ENCODE measurements around the gene RPL39L.

RPL39L gene

DNA sequence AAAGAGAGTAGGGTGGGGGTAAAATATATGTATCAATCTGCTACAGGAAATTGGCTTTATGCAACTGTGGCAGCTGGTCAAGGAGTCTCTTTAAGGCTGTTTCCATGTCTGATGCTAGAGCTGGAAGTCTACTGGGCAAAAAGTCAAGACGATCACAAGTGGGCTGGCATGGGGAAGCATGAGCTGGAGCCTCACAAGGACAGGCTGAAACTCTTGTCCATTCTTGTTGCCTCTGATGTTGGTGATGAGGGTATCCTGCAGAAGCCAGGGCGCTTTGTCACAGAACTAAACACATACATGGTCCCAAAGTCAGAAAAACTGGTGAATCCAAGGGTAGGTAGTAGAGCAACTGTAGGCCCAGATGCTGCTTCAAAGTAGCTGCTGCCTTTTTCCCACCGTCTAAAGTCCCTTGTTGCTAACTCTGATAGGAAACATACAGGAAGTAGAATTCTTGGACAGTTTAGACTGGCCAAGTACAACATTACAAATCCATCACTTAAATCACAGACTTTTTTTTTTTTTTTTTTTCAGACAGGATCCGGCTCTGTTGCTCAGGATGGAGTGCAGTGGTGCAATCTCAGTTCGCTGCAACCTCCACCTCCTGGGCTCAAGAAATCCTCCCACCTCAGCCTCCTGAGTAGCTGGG, 54.2 kb downstream of the RPL39L start:
- Histone ChIP-seq H3K9me3 (ENCODE audit: insufficient read depth, low read length, severe bottlenecking) (no peaks in the 10 kb centered on the region), H3K36me3 (ENCODE audit: insufficient read depth, low read length) (no peaks in the 10 kb centered on the region), H3K9ac (ENCODE audit: low read depth, low read length) (no peak overlapping the region), H3K4me1 (ENCODE audit: insufficient read depth, low read length) (no peaks in the 10 kb centered on the region), H4K20me1 (ENCODE audit: insufficient read depth, low read length) (no peaks in the 10 kb centered on the region), H3K4me2 (ENCODE audit: insufficient read depth, low read length) (no peak overlapping the region), H3K27ac (ENCODE audit: low read length) (no peak overlapping the region), H3K27me3 (ENCODE audit: insufficient read depth, low read length, poor library complexity) (peaks cover 16% of the 10 kb centered on the region), H2AFZ (ENCODE audit: low read depth, low read length) (no peak overlapping the region), H3K4me3 (ENCODE audit: low read depth in 1 of 2, low read length in 2 of 2) (no peak overlapping the region), H3K79me2 (ENCODE audit: insufficient read depth, low read length) (no peaks in the 10 kb centered on the region)
- ATAC-seq (ENCODE audit: insufficient read depth, low read depth) (no peak), DNase-seq (no peak)
- no peak for TF ChIP-seq EZH2 (IDR thresholded peaks at IDR 0.05; ENCODE audit: borderline replicate concordance, low read depth, low read length, severe bottlenecking)
- TF ChIP-seq, protein P1, sequence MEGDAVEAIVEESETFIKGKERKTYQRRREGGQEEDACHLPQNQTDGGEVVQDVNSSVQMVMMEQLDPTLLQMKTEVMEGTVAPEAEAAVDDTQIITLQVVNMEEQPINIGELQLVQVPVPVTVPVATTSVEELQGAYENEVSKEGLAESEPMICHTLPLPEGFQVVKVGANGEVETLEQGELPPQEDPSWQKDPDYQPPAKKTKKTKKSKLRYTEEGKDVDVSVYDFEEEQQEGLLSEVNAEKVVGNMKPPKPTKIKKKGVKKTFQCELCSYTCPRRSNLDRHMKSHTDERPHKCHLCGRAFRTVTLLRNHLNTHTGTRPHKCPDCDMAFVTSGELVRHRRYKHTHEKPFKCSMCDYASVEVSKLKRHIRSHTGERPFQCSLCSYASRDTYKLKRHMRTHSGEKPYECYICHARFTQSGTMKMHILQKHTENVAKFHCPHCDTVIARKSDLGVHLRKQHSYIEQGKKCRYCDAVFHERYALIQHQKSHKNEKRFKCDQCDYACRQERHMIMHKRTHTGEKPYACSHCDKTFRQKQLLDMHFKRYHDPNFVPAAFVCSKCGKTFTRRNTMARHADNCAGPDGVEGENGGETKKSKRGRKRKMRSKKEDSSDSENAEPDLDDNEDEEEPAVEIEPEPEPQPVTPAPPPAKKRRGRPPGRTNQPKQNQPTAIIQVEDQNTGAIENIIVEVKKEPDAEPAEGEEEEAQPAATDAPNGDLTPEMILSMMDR (IDR thresholded peaks at IDR 0.05; ENCODE audit: borderline replicate concordance, extremely low read depth, low read length, poor library complexity, severe bottlenecking) = no peak

DNA sequence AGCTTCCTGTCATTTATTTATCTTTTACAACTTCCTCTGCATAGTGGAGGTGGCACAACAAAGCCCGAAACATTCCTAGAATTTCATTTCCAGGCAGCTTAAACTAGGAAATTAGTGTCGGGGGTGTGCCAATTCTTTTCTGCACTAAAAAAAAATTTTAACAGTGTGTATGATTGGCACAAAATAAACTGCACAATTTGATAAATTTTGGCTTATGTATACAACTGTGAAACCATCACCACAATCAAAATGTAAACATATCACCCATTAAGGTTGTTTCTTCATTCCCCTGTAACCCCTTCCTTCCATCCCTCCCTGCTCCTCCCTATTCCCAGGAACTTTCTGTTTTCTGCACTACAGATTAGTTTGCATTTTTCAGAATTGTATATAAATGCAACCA, 54.7 kb downstream of the RPL39L start:
- H3K9ac ChIP-seq (ENCODE audit: low read depth, low read length) = no peak overlapping the region
- H3K9me3 ChIP-seq (ENCODE audit: insufficient read depth, low read length, severe bottlenecking) = no peaks in the 10 kb centered on the region
- H2AFZ ChIP-seq (ENCODE audit: low read depth, low read length) = no peak overlapping the region
- no peaks in the 10 kb centered on the region for H3K36me3 ChIP-seq (ENCODE audit: insufficient read depth, low read length)
- ATAC-seq (ENCODE audit: insufficient read depth, low read depth) (no peak), DNase-seq (no peak)
- H3K4me3 ChIP-seq (ENCODE audit: low read depth in 1 of 2, low read length in 2 of 2) = no peak overlapping the region
- H3K4me1 ChIP-seq (ENCODE audit: insufficient read depth, low read length) = no peaks in the 10 kb centered on the region
- H3K4me2 ChIP-seq (ENCODE audit: insufficient read depth, low read length) = no peak overlapping the region
- TF ChIP-seq, protein P1 (IDR thresholded peaks at IDR 0.05; ENCODE audit: borderline replicate concordance, extremely low read depth, low read length, poor library complexity, severe bottlenecking) = no peak
- TF ChIP-seq EZH2 (IDR thresholded peaks at IDR 0.05; ENCODE audit: borderline replicate concordance, low read depth, low read length, severe bottlenecking) = no peak
- no peaks in the 10 kb centered on the region for H3K79me2 ChIP-seq (ENCODE audit: insufficient read depth, low read length)
- no peaks in the 10 kb centered on the region for H4K20me1 ChIP-seq (ENCODE audit: insufficient read depth, low read length)
- peaks cover 16% of the 10 kb centered on the region for H3K27me3 ChIP-seq (ENCODE audit: insufficient read depth, low read length, poor library complexity)
- H3K27ac ChIP-seq (ENCODE audit: low read length) = no peak overlapping the region

GRCh38 chr3:187084126-187084525, 55.2 kb downstream of the RPL39L start:
- no peak overlapping the region for H3K4me2 ChIP-seq (ENCODE audit: insufficient read depth, low read length)
- ATAC-seq (ENCODE audit: insufficient read depth, low read depth) (no peak), DNase-seq (no peak)
- no peak overlapping the region for H3K9ac ChIP-seq (ENCODE audit: low read depth, low read length)
- no peaks in the 10 kb centered on the region for H3K79me2 ChIP-seq (ENCODE audit: insufficient read depth, low read length)
- TF ChIP-seq, protein P1 (IDR thresholded peaks at IDR 0.05; ENCODE audit: borderline replicate concordance, extremely low read depth, low read length, poor library complexity, severe bottlenecking) = no peak
- no peak for TF ChIP-seq EZH2 (IDR thresholded peaks at IDR 0.05; ENCODE audit: borderline replicate concordance, low read depth, low read length, severe bottlenecking)
- H3K27ac ChIP-seq (ENCODE audit: low read length) = no peak overlapping the region
- peaks cover 17% of the 10 kb centered on the region for H3K27me3 ChIP-seq (ENCODE audit: insufficient read depth, low read length, poor library complexity)
- no peaks in the 10 kb centered on the region for H4K20me1 ChIP-seq (ENCODE audit: insufficient read depth, low read length)
- H2AFZ ChIP-seq (ENCODE audit: low read depth, low read length) = no peak overlapping the region
- no peaks in the 10 kb centered on the region for H3K9me3 ChIP-seq (ENCODE audit: insufficient read depth, low read length, severe bottlenecking)
- H3K4me1 ChIP-seq (ENCODE audit: insufficient read depth, low read length) = no peaks in the 10 kb centered on the region
- no peak overlapping the region for H3K4me3 ChIP-seq (ENCODE audit: low read depth in 1 of 2, low read length in 2 of 2)
- H3K36me3 ChIP-seq (ENCODE audit: insufficient read depth, low read length) = no peaks in the 10 kb centered on the region
